Peyer's patch (tissue), 4 donors: ENCODE results near the gene GAL3ST1. TPM values are rescaled to one million over a fixed set of nuclear protein-coding genes. Genes with fewer than 3 reads are reported as not detected.
"Not testable (repeated sequence)": the region's sequence is repeated elsewhere in the genome, so short reads cannot be mapped to it uniquely, and the experiment has no call there.

ENCODE experiments used
- DNase-seq, 3 donors: peaks; one replicate each; pipeline ENCODE4 v3.0.0-alpha.2; 2017 to 2019
- H3K27ac ChIP-seq, 4 donors: fragments of 200-600 bp; sonication (generic); one replicate each; pipeline ENCODE4 v1.5.1; 2016 to 2019
- H3K27me3 ChIP-seq, 2 donors: fragments of 200-600 bp; sonication (generic); one replicate each; pipeline ENCODE4 v1.5.1; 2019
- H3K36me3 ChIP-seq, 3 donors: fragments of 200-600 bp; sonication (generic); one replicate each; pipeline ENCODE4 v1.5.1; 2016 to 2019
- H3K4me1 ChIP-seq, 4 donors: fragments of 200-600 bp; sonication (generic); one replicate each; pipeline ENCODE4 v1.5.1; 2016 to 2019
- H3K4me3 ChIP-seq, 4 donors: fragments of 200-600 bp; sonication (generic); 1 replicate in 3 of 4; 2 replicates in 1 of 4; pipeline ENCODE4 v1.5.1; 2016 to 2019; ENCODE audit warnings: mild to moderate bottlenecking in 1 of 4
- H3K9me3 ChIP-seq, 4 donors: fragments of 200-600 bp; sonication (generic); one replicate each; pipeline ENCODE4 v1.5.1; 2016 to 2019; ENCODE audit warnings: mild to moderate bottlenecking in 1 of 4
- CTCF ChIP-seq, 6 experiments: fragments of 450-650 bp in 4 of 6; fragments of 200-600 bp in 2 of 6; sonication (generic) in 1 of 6; IDR thresholded peaks; one replicate each; pipeline ENCODE4 v1.5.1; 2017 to 2019; ENCODE audit warnings: antibody characterized with exemption in 6 of 6, mild to moderate bottlenecking in 3 of 6, moderate library complexity in 1 of 6
- POLR2A ChIP-seq, 2 donors: fragments of 450-650 bp; IDR thresholded peaks; one replicate each; pipeline ENCODE4 v1.5.1; 2017; ENCODE audit warnings: antibody characterized with exemption in 2 of 2, mild to moderate bottlenecking in 2 of 2, moderate library complexity in 2 of 2
- total RNA-seq, 4 donors: library from RNA; depleted of rRNA; stranded (reverse); fragments of >200 nt; gene quantifications; one replicate each; pipeline ENCODE4 v1.1.0, GENCODE V29; 2016

The GAL3ST1 gene
- total RNA-seq, 4 donors from 2014 or later, result 19.0 to 98.5 (median 57.2) TPM

- Histone ChIP-seq H3K4me1 (peaks cover 0 to 6% (median 0%) of the 10 kb centered on the region in 4 donors), H3K36me3 (no peaks in the 10 kb centered on the region), H3K4me3 (no peak overlapping the region), H3K9me3 (no peaks in the 10 kb centered on the region), H3K27ac (no peak overlapping the region), H3K27me3 (peaks cover 0 to 7% of the 10 kb centered on the region in 2 donors)
- TF ChIP-seq CTCF (IDR thresholded peaks at IDR 0.05) (no peak), POLR2A (IDR thresholded peaks at IDR 0.05) (no peak)
- no peak for DNase-seq
Observed at GRCh38 chr22:30547188-30547587, 27.3 kb downstream of the GAL3ST1 start.

DNA sequence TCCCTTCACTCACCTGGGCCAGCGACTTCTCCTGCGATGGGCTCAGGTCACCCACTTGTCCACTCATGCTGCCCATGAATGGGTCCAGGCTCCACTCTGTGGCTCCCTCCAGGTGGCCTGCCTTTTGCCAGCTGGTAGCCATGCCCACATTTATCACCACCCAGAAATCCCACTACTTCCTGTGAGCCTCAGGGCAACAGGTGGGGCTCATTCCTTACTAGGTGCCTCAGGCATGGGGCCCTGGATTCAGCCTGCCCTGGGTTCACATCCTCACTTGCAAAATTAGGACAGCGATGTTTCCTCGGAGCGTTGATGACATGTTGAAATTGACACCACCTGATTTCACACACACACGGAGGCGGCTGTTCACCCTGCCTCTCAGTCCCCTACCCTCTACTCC lies 27.8 kb downstream of the GAL3ST1 start, which contains the start of gene SEC14L6:
SEC14L6 (minus strand) TSS at position 126 of the 400 bp plus-strand sequence; CDS start at position 67, 59 bp downstream.
- no peak within 1 kb of the TSS for H3K27ac ChIP-seq
- H3K4me3 ChIP-seq, result no peak within 1 kb of the TSS
- no peaks in the 10 kb centered on the region for H3K9me3 ChIP-seq
- no peak for DNase-seq
- TF ChIP-seq POLR2A (IDR thresholded peaks at IDR 0.05), result no peak
- no peak for TF ChIP-seq CTCF (IDR thresholded peaks at IDR 0.05)
- peaks cover 0 to 11% of the 10 kb centered on the region in 2 donors for H3K27me3 ChIP-seq
- H3K4me1 ChIP-seq, result peaks cover 0 to 10% (median 0%) of the 10 kb centered on the region in 4 donors
- H3K36me3 ChIP-seq, result no peaks in the 10 kb centered on the region

GRCh38 chr22:30542811-30543188 lies 31.7 kb downstream of the GAL3ST1 start:
- DNase-seq, result no peak
- no peak for TF ChIP-seq CTCF (IDR thresholded peaks at IDR 0.05)
- TF ChIP-seq POLR2A (IDR thresholded peaks at IDR 0.05), result no peak
- Histone ChIP-seq H3K4me3 (peak overlapping the region in 2 of 4 donors; percentile 10 to 47), H3K36me3 (no peaks in the 10 kb centered on the region), H3K27me3 (peaks cover 0 to 11% of the 10 kb centered on the region in 2 donors), H3K27ac (no peak overlapping the region), H3K9me3 (no peaks in the 10 kb centered on the region), H3K4me1 (peaks cover 0 to 10% (median 0%) of the 10 kb centered on the region in 4 donors)

DNA sequence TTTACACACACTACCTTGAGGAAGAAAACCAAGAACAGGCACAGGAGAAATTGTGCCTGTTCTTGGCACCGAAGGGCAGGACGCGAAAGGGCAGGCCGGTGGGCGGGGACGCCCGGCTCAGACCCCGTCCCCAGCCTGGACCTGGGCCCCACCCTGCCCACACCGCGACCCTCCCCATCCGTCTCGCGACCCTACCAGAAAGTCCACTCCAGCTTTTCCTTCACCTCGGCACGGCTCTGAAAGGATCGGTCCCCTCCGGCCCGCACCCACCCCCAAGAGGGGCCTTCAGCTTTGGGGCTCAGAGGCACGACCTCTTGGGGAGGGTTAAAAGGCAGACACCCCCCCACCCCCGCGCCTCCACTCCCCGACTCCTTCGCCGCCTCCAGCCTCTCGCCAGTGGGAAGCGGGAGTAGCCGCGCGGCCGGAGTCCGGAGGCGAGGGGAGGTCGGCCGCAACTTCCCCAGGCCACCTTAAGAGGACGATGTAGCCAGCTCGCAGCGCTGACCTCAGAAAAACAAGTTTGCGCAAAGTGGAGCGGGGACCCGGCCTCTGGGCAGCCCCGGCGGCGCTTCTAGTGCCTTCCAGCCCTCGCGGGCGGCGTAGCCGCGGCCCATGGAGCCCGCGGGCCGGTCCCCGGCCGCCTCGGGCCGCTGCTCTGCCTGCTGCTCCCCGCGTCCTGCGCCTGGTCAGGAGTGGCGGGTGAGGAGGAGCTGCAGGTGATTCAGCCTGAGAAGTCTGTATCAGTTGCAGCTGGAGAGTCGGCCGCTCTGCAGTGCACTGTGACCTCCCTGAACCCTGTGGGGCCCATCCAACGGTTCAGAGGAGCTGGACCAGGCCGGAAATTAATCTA lies 32.3 kb downstream of the GAL3ST1 start:
- Histone ChIP-seq H3K27ac (no peak overlapping the region), H3K4me3 (peak overlapping the region in 3 of 4 donors; percentile 10 to 48 (median 47)), H3K4me1 (peaks cover 0 to 10% (median 0%) of the 10 kb centered on the region in 4 donors), H3K27me3 (peaks cover 0 to 11% of the 10 kb centered on the region in 2 donors), H3K9me3 (no peaks in the 10 kb centered on the region), H3K36me3 (no peaks in the 10 kb centered on the region)
- TF ChIP-seq POLR2A (IDR thresholded peaks at IDR 0.05) (no peak), CTCF (IDR thresholded peaks at IDR 0.05) (no peak)
- no peak for DNase-seq

DNA sequence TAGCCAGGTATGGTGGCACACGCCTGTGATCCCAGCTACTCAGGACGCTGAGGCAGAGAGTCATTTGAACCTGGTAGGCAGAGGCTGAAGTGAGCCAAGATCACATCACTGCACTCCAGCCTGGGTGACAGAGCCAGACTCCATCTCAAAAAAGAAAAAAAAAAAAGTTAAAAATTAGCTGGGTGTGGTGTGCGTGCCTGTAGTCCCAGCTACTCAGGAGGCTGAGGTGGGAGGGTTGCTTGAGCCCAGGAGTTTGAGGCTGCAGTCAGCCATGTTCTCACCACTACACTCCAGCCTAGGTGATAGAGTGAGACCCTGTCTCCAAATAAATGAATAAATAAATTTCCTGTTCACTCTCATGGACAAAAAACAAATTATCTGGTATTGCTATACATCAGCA lies 33.0 kb downstream of the GAL3ST1 start:
- H3K27ac ChIP-seq, H3K36me3 ChIP-seq, DNase-seq, H3K4me3 ChIP-seq, H3K9me3 ChIP-seq: not testable (repeated sequence)
- peaks cover 0 to 11% of the 10 kb centered on the region in 2 donors for H3K27me3 ChIP-seq
- H3K4me1 ChIP-seq, result peaks cover 0 to 10% (median 0%) of the 10 kb centered on the region in 4 donors

- Histone ChIP-seq H3K4me1 (peaks cover 0 to 10% (median 0%) of the 10 kb centered on the region in 4 donors), H3K36me3 (no peaks in the 10 kb centered on the region), H3K27ac (no peak overlapping the region), H3K9me3 (no peaks in the 10 kb centered on the region), H3K4me3 (no peak overlapping the region), H3K27me3 (peaks cover 0 to 11% of the 10 kb centered on the region in 2 donors)
- TF ChIP-seq POLR2A (IDR thresholded peaks at IDR 0.05) (no peak), CTCF (IDR thresholded peaks at IDR 0.05) (no peak)
- no peak for DNase-seq
Observed at GRCh38 chr22:30539368-30539767, 35.1 kb downstream of the GAL3ST1 start.
